ENCODE data around the gene CDH16.
"Not testable (repeated sequence)": the region's sequence is repeated elsewhere in the genome, so short reads cannot be mapped to it uniquely, and the experiment has no call there.

Gene CDH16

GRCh38 chr16:66918803-66919568 is at the start of gene CDH16:
CDH16 (minus strand) TSS chr16:66918885; CDS start chr16:66918065, 820 bp downstream.
- no peak for DNase-seq (ENCODE audit: low read depth in 2 of 2)

GRCh38 chr16:66964049-66964448 is 45.4 kb upstream of the CDH16 start:
- no peak for DNase-seq (ENCODE audit: low read depth in 2 of 2)

GRCh38 chr16:66961914-66962313 is 43.2 kb upstream of the CDH16 start:
- DNase-seq (ENCODE audit: low read depth in 2 of 2): no peak

- DNase-seq (ENCODE audit: low read depth in 2 of 2): peak; percentile 32 to 63
Measured at GRCh38 chr16:66961065-66961744, 42.5 kb upstream of the CDH16 start, which contains the start of gene CES3. CES3 (plus strand) TSS chr16:66961266; CDS start chr16:66961308, 42 bp downstream.

GRCh38 chr16:66960270-66960669 is 41.6 kb upstream of the CDH16 start:
- DNase-seq (ENCODE audit: low read depth in 2 of 2): no peak

- DNase-seq (ENCODE audit: low read depth in 2 of 2): no peak
Measured at GRCh38 chr16:66959704-66960161, 41.0 kb upstream of the CDH16 start.

- no peak for DNase-seq (ENCODE audit: low read depth in 2 of 2)
Measured at GRCh38 chr16:66958857-66959703, 40.4 kb upstream of the CDH16 start.

- DNase-seq (ENCODE audit: low read depth in 2 of 2): not testable (repeated sequence)
Measured at GRCh38 chr16:66956154-66956457, 37.4 kb upstream of the CDH16 start.

GRCh38 chr16:66955363-66956153 is 36.9 kb upstream of the CDH16 start:
- DNase-seq (ENCODE audit: low read depth in 2 of 2): not testable (repeated sequence)

GRCh38 chr16:66954097-66954659 is 35.5 kb upstream of the CDH16 start:
- DNase-seq (ENCODE audit: low read depth in 2 of 2): peak; percentile 45 to 74

- DNase-seq (ENCODE audit: low read depth in 2 of 2): no peak
Measured at GRCh38 chr16:66953462-66954096, 34.9 kb upstream of the CDH16 start.

GRCh38 chr16:66952430-66953110 is 33.9 kb upstream of the CDH16 start:
- no peak for DNase-seq (ENCODE audit: low read depth in 2 of 2)

- no peak for DNase-seq (ENCODE audit: low read depth in 2 of 2)
Measured at GRCh38 chr16:66950971-66951790, 32.5 kb upstream of the CDH16 start.

- DNase-seq (ENCODE audit: low read depth in 2 of 2): no peak
Measured at GRCh38 chr16:66950437-66950836, 31.8 kb upstream of the CDH16 start.

- no peak for DNase-seq (ENCODE audit: low read depth in 2 of 2)
Measured at GRCh38 chr16:66949472-66949871, 30.8 kb upstream of the CDH16 start.

GRCh38 chr16:66948837-66949225 is 30.1 kb upstream of the CDH16 start:
- no peak for DNase-seq (ENCODE audit: low read depth in 2 of 2)

GRCh38 chr16:66948134-66948836 is 29.6 kb upstream of the CDH16 start:
- no peak for DNase-seq (ENCODE audit: low read depth in 2 of 2)

- peak; percentile 67 to 89 for DNase-seq (ENCODE audit: low read depth in 2 of 2)
Measured at GRCh38 chr16:66947302-66948065, 28.8 kb upstream of the CDH16 start.

All from stimulated activated CD4-positive, alpha-beta T cell treated with anti-CD3 and anti-CD28 coated beads, Interleukin-12 subunit alpha, Interleukin-12 subunit beta, amount 100 ng/mL, for 24 hours (primary cell).